ENCODE measurements around the gene GHR.

DNA sequence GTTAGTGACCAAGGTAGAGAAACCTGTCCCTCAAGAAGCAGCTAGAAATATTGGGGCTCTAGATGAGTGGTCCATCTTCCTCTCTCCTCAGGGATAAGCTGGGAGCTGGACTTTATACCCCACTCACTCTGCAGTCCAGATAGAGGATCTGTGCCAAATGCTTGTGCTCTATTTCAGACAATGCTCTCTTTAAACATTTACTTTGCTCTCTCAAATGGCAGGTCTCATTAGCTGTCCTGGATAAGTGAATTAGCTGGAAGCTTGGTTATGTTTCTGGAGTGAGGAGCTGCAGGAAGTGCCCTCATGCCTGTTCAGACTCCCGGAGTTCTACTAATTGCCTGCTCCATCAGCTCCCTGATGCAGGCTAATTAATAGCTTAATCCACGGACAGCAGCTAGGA is 182.3 kb downstream of the GHR start:
- TF ChIP-seq POLR2A (IDR thresholded peaks at IDR 0.05) (no peak), CTCF (IDR thresholded peaks at IDR 0.05) (no peak), POLR2AphosphoS5 (IDR thresholded peaks at IDR 0.05) (no peak), EP300 (IDR thresholded peaks at IDR 0.05) (no peak)
